Measurements from ENCODE around the gene GRIP2.
A peak's percentile ranks its signal among the peaks of the same experiment; 100 is the strongest.

The GRIP2 gene

GRCh38 chr3:14471016-14471415 is 69.1 kb downstream of the GRIP2 start:
- Histone ChIP-seq H2BK120ac (ENCODE audit: insufficient read depth, low read length, poor library complexity) (no peak overlapping the region), H3K9me3 (ENCODE audit: insufficient read depth, low read depth, low read length) (peaks cover 2% of the 10 kb centered on the region), H3K79me2 (ENCODE audit: control insufficient read depth, insufficient read depth, low read length, poor library complexity) (no peaks in the 10 kb centered on the region), H2AFZ (ENCODE audit: insufficient read depth, low read length, poor library complexity) (no peak overlapping the region), H3K14ac (ENCODE audit: low read length) (no peak overlapping the region), H3K4ac (ENCODE audit: low read depth, low read length) (no peak overlapping the region), H3K4me3 (ENCODE audit: low read depth, low read length) (no peak overlapping the region), H3K36me3 (ENCODE audit: control insufficient read depth in 1 of 2, insufficient read depth in 2 of 2, low read length in 2 of 2) (peaks cover 62 to 68% of the 10 kb centered on the region in 2 experiments), H3K9ac (ENCODE audit: low read length) (no peak overlapping the region), H4K8ac (ENCODE audit: low read depth, low read length) (no peak overlapping the region), H2BK5ac (ENCODE audit: low read depth, low read length, poor library complexity) (no peak overlapping the region), H4K91ac (ENCODE audit: low read depth, low read length) (no peak overlapping the region), H3K4me2 (ENCODE audit: low read length) (no peak overlapping the region), H3K18ac (ENCODE audit: low read length) (no peak overlapping the region), H4K12ac (ENCODE audit: low read depth, low read length) (no peak overlapping the region), H3K4me1 (ENCODE audit: control insufficient read depth in 1 of 2, insufficient read depth in 2 of 2, low read length in 2 of 2) (peaks cover 15 to 19% of the 10 kb centered on the region in 2 experiments), H3K79me1 (ENCODE audit: low read length) (peaks cover 8% of the 10 kb centered on the region), H3K27me3 (ENCODE audit: insufficient read depth, low read length) (no peaks in the 10 kb centered on the region), H3K27ac (ENCODE audit: low read depth, low read length) (no peak overlapping the region), H2AK5ac (ENCODE audit: low read length) (no peak overlapping the region), H2BK12ac (ENCODE audit: low read length) (no peak overlapping the region), H3K23ac (ENCODE audit: low read length) (no peak overlapping the region)
- no CpG with 5 or more reads among the region's 5 CpGs for WGBS (ENCODE audit: extremely low coverage, insufficient coverage, insufficient read length)
- DNase-seq, result no peak

DNA sequence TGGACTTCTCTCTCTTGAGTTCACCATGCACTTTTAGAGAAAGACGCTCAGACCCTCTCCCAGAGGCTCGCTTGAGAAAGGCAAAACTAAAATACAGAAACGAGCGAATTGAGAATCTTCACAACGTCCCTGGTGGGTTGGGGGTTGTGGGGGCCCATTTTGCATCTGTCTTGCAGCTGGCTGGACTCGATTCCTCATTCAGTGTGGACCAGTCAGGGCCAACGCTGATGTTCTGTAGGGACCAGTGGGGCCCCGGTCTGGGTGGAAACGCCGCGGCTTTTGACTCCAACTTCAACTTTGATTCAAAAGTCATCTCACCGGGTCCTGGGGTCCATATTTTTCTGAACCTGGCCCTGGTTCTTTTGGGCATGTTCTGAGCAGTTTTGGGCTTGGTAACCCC is 69.7 kb downstream of the GRIP2 start:
- Histone ChIP-seq H4K91ac (ENCODE audit: low read depth, low read length) (no peak overlapping the region), H3K27ac (ENCODE audit: low read depth, low read length) (no peak overlapping the region), H3K14ac (ENCODE audit: low read length) (no peak overlapping the region), H3K79me2 (ENCODE audit: control insufficient read depth, insufficient read depth, low read length, poor library complexity) (no peaks in the 10 kb centered on the region), H3K9me3 (ENCODE audit: insufficient read depth, low read depth, low read length) (peaks cover 2% of the 10 kb centered on the region), H3K79me1 (ENCODE audit: low read length) (peaks cover 8% of the 10 kb centered on the region), H4K8ac (ENCODE audit: low read depth, low read length) (no peak overlapping the region), H2AFZ (ENCODE audit: insufficient read depth, low read length, poor library complexity) (no peak overlapping the region), H3K36me3 (ENCODE audit: control insufficient read depth in 1 of 2, insufficient read depth in 2 of 2, low read length in 2 of 2) (peaks cover 62 to 70% of the 10 kb centered on the region in 2 experiments), H2AK5ac (ENCODE audit: low read length) (no peak overlapping the region), H2BK120ac (ENCODE audit: insufficient read depth, low read length, poor library complexity) (no peak overlapping the region), H3K4me1 (ENCODE audit: control insufficient read depth in 1 of 2, insufficient read depth in 2 of 2, low read length in 2 of 2) (peaks cover 15 to 19% of the 10 kb centered on the region in 2 experiments), H3K4me2 (ENCODE audit: low read length) (no peak overlapping the region), H3K9ac (ENCODE audit: low read length) (no peak overlapping the region), H4K12ac (ENCODE audit: low read depth, low read length) (no peak overlapping the region), H2BK5ac (ENCODE audit: low read depth, low read length, poor library complexity) (no peak overlapping the region), H3K23ac (ENCODE audit: low read length) (no peak overlapping the region), H3K18ac (ENCODE audit: low read length) (no peak overlapping the region), H3K4me3 (ENCODE audit: low read depth, low read length) (no peak overlapping the region), H2BK12ac (ENCODE audit: low read length) (no peak overlapping the region), H3K27me3 (ENCODE audit: insufficient read depth, low read length) (no peaks in the 10 kb centered on the region), H3K4ac (ENCODE audit: low read depth, low read length) (no peak overlapping the region)
- no peak for DNase-seq
- no CpG with 5 or more reads among the region's 12 CpGs for WGBS (ENCODE audit: extremely low coverage, insufficient coverage, insufficient read length)

GRCh38 chr3:14468621-14468981 is 71.5 kb downstream of the GRIP2 start:
- H3K36me3 ChIP-seq (ENCODE audit: control insufficient read depth in 1 of 2, insufficient read depth in 2 of 2, low read length in 2 of 2), result peaks cover 65 to 77% of the 10 kb centered on the region in 2 experiments
- H3K79me2 ChIP-seq (ENCODE audit: control insufficient read depth, insufficient read depth, low read length, poor library complexity), result no peaks in the 10 kb centered on the region
- H3K23ac ChIP-seq (ENCODE audit: low read length), result no peak overlapping the region
- no peak for DNase-seq
- H3K27me3 ChIP-seq (ENCODE audit: insufficient read depth, low read length), result no peaks in the 10 kb centered on the region
- H3K18ac ChIP-seq (ENCODE audit: low read length), result no peak overlapping the region
- H2AK5ac ChIP-seq (ENCODE audit: low read length), result no peak overlapping the region
- H3K9ac ChIP-seq (ENCODE audit: low read length), result peak overlapping the region; percentile 26
- WGBS (ENCODE audit: extremely low coverage, insufficient coverage, insufficient read length), result no CpG with 5 or more reads among the region's 13 CpGs
- no peak overlapping the region for H2BK5ac ChIP-seq (ENCODE audit: low read depth, low read length, poor library complexity)
- H2BK120ac ChIP-seq (ENCODE audit: insufficient read depth, low read length, poor library complexity), result no peak overlapping the region
- peaks cover 15 to 22% of the 10 kb centered on the region in 2 experiments for H3K4me1 ChIP-seq (ENCODE audit: control insufficient read depth in 1 of 2, insufficient read depth in 2 of 2, low read length in 2 of 2)
- no peak overlapping the region for H3K27ac ChIP-seq (ENCODE audit: low read depth, low read length)
- H3K4me3 ChIP-seq (ENCODE audit: low read depth, low read length), result no peak overlapping the region
- peaks cover 8% of the 10 kb centered on the region for H3K79me1 ChIP-seq (ENCODE audit: low read length)
- H3K4ac ChIP-seq (ENCODE audit: low read depth, low read length), result no peak overlapping the region
- no peak overlapping the region for H3K14ac ChIP-seq (ENCODE audit: low read length)
- peaks cover 2% of the 10 kb centered on the region for H3K9me3 ChIP-seq (ENCODE audit: insufficient read depth, low read depth, low read length)
- H4K8ac ChIP-seq (ENCODE audit: low read depth, low read length), result no peak overlapping the region
- no peak overlapping the region for H4K91ac ChIP-seq (ENCODE audit: low read depth, low read length)
- no peak overlapping the region for H4K12ac ChIP-seq (ENCODE audit: low read depth, low read length)
- H3K4me2 ChIP-seq (ENCODE audit: low read length), result no peak overlapping the region
- H2AFZ ChIP-seq (ENCODE audit: insufficient read depth, low read length, poor library complexity), result no peak overlapping the region
- no peak overlapping the region for H2BK12ac ChIP-seq (ENCODE audit: low read length)

DNA sequence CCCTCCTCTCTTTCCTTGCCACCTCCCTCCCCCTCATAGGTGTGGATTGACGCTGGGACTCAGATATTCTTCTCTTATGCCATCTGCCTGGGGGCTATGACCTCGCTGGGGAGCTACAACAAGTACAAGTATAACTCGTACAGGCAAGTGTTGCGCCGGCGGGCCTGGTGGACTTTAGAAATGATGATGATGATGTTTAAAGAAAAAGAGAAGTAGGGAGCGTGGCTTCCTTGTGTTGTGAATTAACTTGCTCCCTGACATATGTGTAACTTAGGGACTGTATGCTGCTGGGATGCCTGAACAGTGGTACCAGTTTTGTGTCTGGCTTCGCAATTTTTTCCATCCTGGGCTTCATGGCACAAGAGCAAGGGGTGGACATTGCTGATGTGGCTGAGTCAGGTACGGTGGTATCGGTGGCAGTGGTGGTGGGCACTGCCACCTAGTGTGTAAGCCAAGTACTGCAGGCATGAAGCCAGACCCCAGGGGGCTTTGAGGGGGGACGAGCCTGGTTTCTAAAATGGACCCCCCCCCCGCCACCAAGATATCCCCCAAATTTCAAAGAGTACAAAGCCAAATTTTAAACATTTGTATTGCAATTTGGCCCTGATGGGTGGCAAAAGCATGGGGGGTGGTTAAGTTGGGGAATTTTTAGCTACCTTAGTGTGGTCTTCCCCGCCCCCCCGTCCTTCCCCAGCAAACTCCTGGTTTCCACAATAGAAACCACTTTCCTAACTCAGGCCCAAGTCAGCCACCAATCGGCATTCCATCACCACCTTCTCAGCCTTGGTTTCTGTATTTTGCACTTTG is 72.1 kb downstream of the GRIP2 start:
- Histone ChIP-seq H4K12ac (ENCODE audit: low read depth, low read length) (no peak overlapping the region), H3K79me2 (ENCODE audit: control insufficient read depth, insufficient read depth, low read length, poor library complexity) (no peaks in the 10 kb centered on the region), H4K8ac (ENCODE audit: low read depth, low read length) (no peak overlapping the region), H4K91ac (ENCODE audit: low read depth, low read length) (no peak overlapping the region), H3K27ac (ENCODE audit: low read depth, low read length) (no peak overlapping the region), H2BK5ac (ENCODE audit: low read depth, low read length, poor library complexity) (no peak overlapping the region), H3K4me3 (ENCODE audit: low read depth, low read length) (no peak overlapping the region), H3K4ac (ENCODE audit: low read depth, low read length) (no peak overlapping the region), H3K9ac (ENCODE audit: low read length) (no peak overlapping the region), H2AFZ (ENCODE audit: insufficient read depth, low read length, poor library complexity) (no peak overlapping the region), H3K4me2 (ENCODE audit: low read length) (no peak overlapping the region), H3K36me3 (ENCODE audit: control insufficient read depth in 1 of 2, insufficient read depth in 2 of 2, low read length in 2 of 2) (peaks cover 65 to 81% of the 10 kb centered on the region in 2 experiments), H2BK12ac (ENCODE audit: low read length) (no peak overlapping the region), H3K14ac (ENCODE audit: low read length) (no peak overlapping the region), H3K27me3 (ENCODE audit: insufficient read depth, low read length) (no peaks in the 10 kb centered on the region), H3K9me3 (ENCODE audit: insufficient read depth, low read depth, low read length) (peaks cover 2% of the 10 kb centered on the region), H3K79me1 (ENCODE audit: low read length) (peaks cover 4% of the 10 kb centered on the region), H3K4me1 (ENCODE audit: control insufficient read depth in 1 of 2, insufficient read depth in 2 of 2, low read length in 2 of 2) (peaks cover 12 to 20% of the 10 kb centered on the region in 2 experiments), H3K23ac (ENCODE audit: low read length) (no peak overlapping the region), H2BK120ac (ENCODE audit: insufficient read depth, low read length, poor library complexity) (no peak overlapping the region), H2AK5ac (ENCODE audit: low read length) (no peak overlapping the region), H3K18ac (ENCODE audit: low read length) (no peak overlapping the region)
- DNase-seq, result peak; percentile 24 to 48
- no CpG with 5 or more reads among the region's 15 CpGs for WGBS (ENCODE audit: extremely low coverage, insufficient coverage, insufficient read length)
